HS-5 (cell line): ENCODE data around the gene ERBB4.
"Not testable (repeated sequence)": the region's sequence is repeated elsewhere in the genome, so short reads cannot be mapped to it uniquely, and the experiment has no call there.

Experiments used
- DNase-seq: peaks from one replicate; pipeline ENCODE4 v3.0.0-alpha.2; 2012; ENCODE audit warnings: low read depth

The ERBB4 gene

GRCh38 chr2:212299333-212299732 lies 239.3 kb downstream of the ERBB4 start:
- no peak for DNase-seq

- no peak for DNase-seq
Observed at GRCh38 chr2:212295571-212295970, 243.0 kb downstream of the ERBB4 start.

GRCh38 chr2:212294816-212295215 lies 243.8 kb downstream of the ERBB4 start:
- no peak for DNase-seq

- DNase-seq: no peak
Observed at GRCh38 chr2:212289301-212289700, 249.3 kb downstream of the ERBB4 start.

- no peak for DNase-seq
Observed at GRCh38 chr2:212288308-212288707, 250.3 kb downstream of the ERBB4 start.

GRCh38 chr2:212284166-212284565 lies 254.4 kb downstream of the ERBB4 start:
- no peak for DNase-seq

GRCh38 chr2:212282671-212283261 lies 255.8 kb downstream of the ERBB4 start:
- DNase-seq: no peak

- DNase-seq: no peak
Observed at GRCh38 chr2:212276813-212277212, 261.8 kb downstream of the ERBB4 start.

GRCh38 chr2:212274215-212274614 lies 264.4 kb downstream of the ERBB4 start:
- DNase-seq: no peak

- DNase-seq: no peak
Observed at GRCh38 chr2:212271583-212271982, 267.0 kb downstream of the ERBB4 start.

- no peak for DNase-seq
Observed at GRCh38 chr2:212269005-212269404, 269.6 kb downstream of the ERBB4 start.

- no peak for DNase-seq
Observed at GRCh38 chr2:212266297-212266696, 272.3 kb downstream of the ERBB4 start.

GRCh38 chr2:212265777-212266176 lies 272.8 kb downstream of the ERBB4 start:
- DNase-seq: no peak

GRCh38 chr2:212264187-212264586 lies 274.4 kb downstream of the ERBB4 start:
- DNase-seq: no peak

- no peak for DNase-seq
Observed at GRCh38 chr2:212259226-212259625, 279.4 kb downstream of the ERBB4 start.

GRCh38 chr2:212254339-212254738 lies 284.3 kb downstream of the ERBB4 start:
- DNase-seq: no peak

GRCh38 chr2:212249451-212249850 lies 289.2 kb downstream of the ERBB4 start:
- no peak for DNase-seq

GRCh38 chr2:212245880-212246279 lies 292.7 kb downstream of the ERBB4 start:
- no peak for DNase-seq

GRCh38 chr2:212242724-212243123 lies 295.9 kb downstream of the ERBB4 start:
- no peak for DNase-seq

- not testable (repeated sequence) for DNase-seq
Observed at GRCh38 chr2:212238152-212238551, 300.4 kb downstream of the ERBB4 start.

- DNase-seq: no peak
Observed at GRCh38 chr2:212237350-212238095, 301.1 kb downstream of the ERBB4 start.

- DNase-seq: peak; percentile 52
Observed at GRCh38 chr2:212228743-212229171, 309.8 kb downstream of the ERBB4 start.

- peak; percentile 84 for DNase-seq
Observed at GRCh38 chr2:212227755-212228154, 310.8 kb downstream of the ERBB4 start.

GRCh38 chr2:212226114-212226513 lies 312.5 kb downstream of the ERBB4 start:
- no peak for DNase-seq
